Effector memory CD8-positive, alpha-beta T cell (primary cell): Measurements from ENCODE around the gene FHL1.

ENCODE experiments used
- ATAC-seq: fragments of 150-1000 bp; cut with Tn5 transposase; replicated peaks from 2 replicates; pipeline ENCODE4 v1.10.0; 2021; ENCODE audit warnings: mild to moderate bottlenecking, moderate library complexity
- DNase-seq, 3 experiments: peaks; one replicate each; pipeline ENCODE4 v3.0.0; 2021
- H3K27ac Mint-ChIP-seq, 2 donors: one replicate each; pipeline ENCODE4 v1.8.0; 2022; ENCODE audit warnings: mild to moderate bottlenecking in 2 of 2, mixed read lengths in 2 of 2, moderate library complexity in 2 of 2
- H3K27me3 Mint-ChIP-seq, 2 donors: one replicate each; pipeline ENCODE4 v1.8.0; 2022; ENCODE audit warnings: mixed read lengths in 2 of 2
- H3K36me3 Mint-ChIP-seq: one replicate; pipeline ENCODE4 v1.8.0; 2022; ENCODE audit warnings: mild to moderate bottlenecking, moderate library complexity, mixed read lengths; ENCODE audit not compliant: insufficient read depth
- H3K4me1 Mint-ChIP-seq, 2 donors: one replicate each; pipeline ENCODE4 v1.8.0; 2022; ENCODE audit warnings: low read depth in 2 of 2, mixed read lengths in 2 of 2
- H3K4me3 Mint-ChIP-seq, 2 donors: one replicate each; pipeline ENCODE4 v1.8.0; 2022; ENCODE audit warnings: mild to moderate bottlenecking in 2 of 2, mixed read lengths in 2 of 2, moderate library complexity in 2 of 2
- H3K9me3 Mint-ChIP-seq, 2 donors: one replicate each; pipeline ENCODE4 v1.8.0; 2022; ENCODE audit warnings: mixed read lengths in 2 of 2

Gene FHL1

GRCh38 chrX:136198678-136199243 is 51.4 kb downstream of the FHL1 start:
- Mint-ChIP-seq H3K9me3 (no peaks in the 10 kb centered on the region), H3K27ac (no peak overlapping the region), H3K4me1 (peaks cover 9 to 12% of the 10 kb centered on the region in 2 donors), H3K27me3 (no peaks in the 10 kb centered on the region), H3K4me3 (no peak overlapping the region), H3K36me3 (no peaks in the 10 kb centered on the region)
- ATAC-seq, result no peak
- no peak for DNase-seq

- Mint-ChIP-seq H3K27ac (no peak overlapping the region), H3K27me3 (no peaks in the 10 kb centered on the region), H3K4me3 (no peak overlapping the region), H3K4me1 (peaks cover 8 to 10% of the 10 kb centered on the region in 2 donors), H3K36me3 (no peaks in the 10 kb centered on the region), H3K9me3 (no peaks in the 10 kb centered on the region)
- DNase-seq (no peak), ATAC-seq (no peak)
These were observed 52.0 kb downstream of the FHL1 start for GRCh38 chrX:136199365-136199764.

- Mint-ChIP-seq H3K9me3 (no peaks in the 10 kb centered on the region), H3K27ac (no peak overlapping the region), H3K4me1 (peaks cover 16 to 17% of the 10 kb centered on the region in 2 donors), H3K4me3 (no peak overlapping the region), H3K27me3 (no peaks in the 10 kb centered on the region), H3K36me3 (no peaks in the 10 kb centered on the region)
- no peak for DNase-seq
- ATAC-seq, result no peak
These were observed 53.1 kb downstream of the FHL1 start for GRCh38 chrX:136200466-136200865.

GRCh38 chrX:136201601-136202000 is 54.3 kb downstream of the FHL1 start:
- ATAC-seq, result no peak
- Mint-ChIP-seq H3K36me3 (no peaks in the 10 kb centered on the region), H3K4me3 (no peak overlapping the region), H3K4me1 (peaks cover 16 to 22% of the 10 kb centered on the region in 2 donors), H3K27me3 (no peaks in the 10 kb centered on the region), H3K27ac (no peak overlapping the region), H3K9me3 (no peaks in the 10 kb centered on the region)
- no peak for DNase-seq

- H3K4me3 Mint-ChIP-seq, result no peak overlapping the region
- peak overlapping the region in 1 of 2 donors; percentile 35 for H3K27ac Mint-ChIP-seq
- DNase-seq, result no peak
These were observed 55.6 kb downstream of the FHL1 start for GRCh38 chrX:136202889-136203288.

GRCh38 chrX:136203438-136203837 is 56.1 kb downstream of the FHL1 start:
- Mint-ChIP-seq H3K9me3 (no peaks in the 10 kb centered on the region), H3K4me3 (no peak overlapping the region), H3K27me3 (no peaks in the 10 kb centered on the region), H3K4me1 (peaks cover 16 to 22% of the 10 kb centered on the region in 2 donors), H3K36me3 (no peaks in the 10 kb centered on the region), H3K27ac (peak overlapping the region; percentile 35 to 86)
- DNase-seq, result no peak
- ATAC-seq, result peak; percentile 64

More at GRCh38 chrX:136202889-136203288, 55.6 kb downstream of the FHL1 start:
- ATAC-seq, result no peak
- Mint-ChIP-seq H3K9me3 (no peaks in the 10 kb centered on the region), H3K27me3 (no peaks in the 10 kb centered on the region), H3K36me3 (no peaks in the 10 kb centered on the region), H3K4me1 (peaks cover 16 to 22% of the 10 kb centered on the region in 2 donors)

- H3K9me3 Mint-ChIP-seq, result no peaks in the 10 kb centered on the region
- H3K27me3 Mint-ChIP-seq, result no peaks in the 10 kb centered on the region
- peak overlapping the region; percentile 86 to 90 for H3K27ac Mint-ChIP-seq
- no peak overlapping the region for H3K4me3 Mint-ChIP-seq
- H3K36me3 Mint-ChIP-seq, result no peaks in the 10 kb centered on the region
- peaks cover 16 to 22% of the 10 kb centered on the region in 2 donors for H3K4me1 Mint-ChIP-seq
- DNase-seq (no peak), ATAC-seq (no peak)
These were observed 56.6 kb downstream of the FHL1 start for GRCh38 chrX:136203951-136204350.

- ATAC-seq (peak; percentile 76), DNase-seq (peak; percentile 3 to 6 (median 5))
- Mint-ChIP-seq H3K4me1 (peaks cover 16 to 22% of the 10 kb centered on the region in 2 donors), H3K4me3 (peak overlapping the region; percentile 44 to 66), H3K9me3 (no peaks in the 10 kb centered on the region), H3K27ac (peak overlapping the region; percentile 86 to 90), H3K27me3 (no peaks in the 10 kb centered on the region), H3K36me3 (no peaks in the 10 kb centered on the region)
These were observed 57.2 kb downstream of the FHL1 start for GRCh38 chrX:136204571-136204970.

GRCh38 chrX:136205882-136206380 is 58.6 kb downstream of the FHL1 start:
- Mint-ChIP-seq H3K36me3 (no peaks in the 10 kb centered on the region), H3K4me1 (peaks cover 16 to 22% of the 10 kb centered on the region in 2 donors), H3K27me3 (no peaks in the 10 kb centered on the region), H3K4me3 (no peak overlapping the region), H3K9me3 (no peaks in the 10 kb centered on the region), H3K27ac (peak overlapping the region in 1 of 2 donors; percentile 90)
- ATAC-seq (no peak), DNase-seq (no peak)

- ATAC-seq, result no peak
- no peak for DNase-seq
- peak overlapping the region in 1 of 2 donors; percentile 26 for H3K27ac Mint-ChIP-seq
- H3K27me3 Mint-ChIP-seq, result no peaks in the 10 kb centered on the region
- H3K9me3 Mint-ChIP-seq, result no peaks in the 10 kb centered on the region
- no peaks in the 10 kb centered on the region for H3K36me3 Mint-ChIP-seq
- H3K4me3 Mint-ChIP-seq, result no peak overlapping the region
- peaks cover 16 to 22% of the 10 kb centered on the region in 2 donors for H3K4me1 Mint-ChIP-seq
These were observed 59.6 kb downstream of the FHL1 start for GRCh38 chrX:136206916-136207315.

- H3K9me3 Mint-ChIP-seq, result no peaks in the 10 kb centered on the region
These were observed 60.2 kb downstream of the FHL1 start for GRCh38 chrX:136207546-136207945.

GRCh38 chrX:136209016-136209738 is 61.8 kb downstream of the FHL1 start:
- Mint-ChIP-seq H3K4me1 (peaks cover 8 to 13% of the 10 kb centered on the region in 2 donors), H3K4me3 (no peak overlapping the region), H3K27ac (no peak overlapping the region), H3K36me3 (no peaks in the 10 kb centered on the region), H3K9me3 (no peaks in the 10 kb centered on the region), H3K27me3 (no peaks in the 10 kb centered on the region)
- peak; percentile 64 for ATAC-seq
- peak; percentile 4 to 12 (median 10) for DNase-seq

More at GRCh38 chrX:136207546-136207945, 60.2 kb downstream of the FHL1 start:
- Mint-ChIP-seq H3K4me1 (peaks cover 16 to 22% of the 10 kb centered on the region in 2 donors), H3K4me3 (no peak overlapping the region), H3K27ac (peak overlapping the region in 1 of 2 donors; percentile 26), H3K36me3 (no peaks in the 10 kb centered on the region), H3K27me3 (no peaks in the 10 kb centered on the region)
- no peak for ATAC-seq
- DNase-seq, result no peak

GRCh38 chrX:136209751-136210150 is 62.4 kb downstream of the FHL1 start:
- no peaks in the 10 kb centered on the region for H3K36me3 Mint-ChIP-seq
- no peak for ATAC-seq
- no peaks in the 10 kb centered on the region for H3K9me3 Mint-ChIP-seq
- H3K4me1 Mint-ChIP-seq, result peaks cover 3 to 8% of the 10 kb centered on the region in 2 donors
- no peak overlapping the region for H3K4me3 Mint-ChIP-seq
- H3K27me3 Mint-ChIP-seq, result no peaks in the 10 kb centered on the region
- no peak overlapping the region for H3K27ac Mint-ChIP-seq
- DNase-seq, result no peak

GRCh38 chrX:136210243-136210642 is 62.9 kb downstream of the FHL1 start:
- DNase-seq (no peak), ATAC-seq (no peak)
- H3K27me3 Mint-ChIP-seq, result no peaks in the 10 kb centered on the region
- no peaks in the 10 kb centered on the region for H3K9me3 Mint-ChIP-seq
- H3K4me1 Mint-ChIP-seq, result peaks cover 0 to 4% of the 10 kb centered on the region in 2 donors
- no peak overlapping the region for H3K4me3 Mint-ChIP-seq
- no peak overlapping the region for H3K27ac Mint-ChIP-seq
- no peaks in the 10 kb centered on the region for H3K36me3 Mint-ChIP-seq
